Measurements from ENCODE around the gene PCDHB11.
"Not testable (repeated sequence)": the region's sequence is repeated elsewhere in the genome, so short reads cannot be mapped to it uniquely, and the experiment has no call there.

The PCDHB11 gene

GRCh38 chr5:141199359-141200235, at the start of gene PCDHB11:
Gene PCDHB11, plus strand, starts transcription at chr5:141199627. Its CDS starts 148 bp downstream, at chr5:141199775.
- no peak for DNase-seq (ENCODE audit: low spot score)
- in situ Hi-C loops (cut with MboI; ENCODE audit: low sequenced_read_pairs, unreplicated experiment) = no loop called here
- TF ChIP-seq CTCF (IDR thresholded peaks at IDR 0.05; ENCODE audit: borderline replicate concordance, control extremely low read depth, extremely low read depth, insufficient read depth, missing control alignments) = no peak

GRCh38 chr5:141149812-141150211, 49.6 kb upstream of the PCDHB11 start, which contains the start of gene PCDHB6:
Gene PCDHB6, plus strand, starts transcription at chr5:141150057. Its CDS starts 201 bp downstream, at chr5:141150258.
- no peak for DNase-seq (ENCODE audit: low spot score)
- TF ChIP-seq CTCF (IDR thresholded peaks at IDR 0.05; ENCODE audit: borderline replicate concordance, control extremely low read depth, extremely low read depth, insufficient read depth, missing control alignments) = no peak
- in situ Hi-C loops (cut with MboI; ENCODE audit: low sequenced_read_pairs, unreplicated experiment) = no loop called here

GRCh38 chr5:141150224-141150992, 49.0 kb upstream of the PCDHB11 start:
- in situ Hi-C loops (cut with MboI; ENCODE audit: low sequenced_read_pairs, unreplicated experiment) = no loop called here
- TF ChIP-seq CTCF (IDR thresholded peaks at IDR 0.05; ENCODE audit: borderline replicate concordance, control extremely low read depth, extremely low read depth, insufficient read depth, missing control alignments) = no peak
- DNase-seq (ENCODE audit: low spot score) = no peak

- in situ Hi-C loops (cut with MboI; ENCODE audit: low sequenced_read_pairs, unreplicated experiment) = no loop called here
- no peak for TF ChIP-seq CTCF (IDR thresholded peaks at IDR 0.05; ENCODE audit: borderline replicate concordance, control extremely low read depth, extremely low read depth, insufficient read depth, missing control alignments)
- no peak for DNase-seq (ENCODE audit: low spot score)
Measured at GRCh38 chr5:141150993-141151325, 48.5 kb upstream of the PCDHB11 start.

GRCh38 chr5:141151632-141152031, 47.8 kb upstream of the PCDHB11 start:
- DNase-seq (ENCODE audit: low spot score); in situ Hi-C loops (cut with MboI; ENCODE audit: low sequenced_read_pairs, unreplicated experiment): not testable (repeated sequence)

- in situ Hi-C loops (cut with MboI; ENCODE audit: low sequenced_read_pairs, unreplicated experiment); DNase-seq (ENCODE audit: low spot score): not testable (repeated sequence)
Measured at GRCh38 chr5:141152096-141152495, 47.3 kb upstream of the PCDHB11 start.

GRCh38 chr5:141155540-141156374, 43.7 kb upstream of the PCDHB11 start:
- no peak for TF ChIP-seq CTCF (IDR thresholded peaks at IDR 0.05; ENCODE audit: borderline replicate concordance, control extremely low read depth, extremely low read depth, insufficient read depth, missing control alignments)
- in situ Hi-C loops (cut with MboI; ENCODE audit: low sequenced_read_pairs, unreplicated experiment) = no loop called here
- no peak for DNase-seq (ENCODE audit: low spot score)

GRCh38 chr5:141157356-141157755, 42.1 kb upstream of the PCDHB11 start:
- in situ Hi-C loops (cut with MboI; ENCODE audit: low sequenced_read_pairs, unreplicated experiment); DNase-seq (ENCODE audit: low spot score): not testable (repeated sequence)

- in situ Hi-C loops (cut with MboI; ENCODE audit: low sequenced_read_pairs, unreplicated experiment); DNase-seq (ENCODE audit: low spot score): not testable (repeated sequence)
Measured at GRCh38 chr5:141157901-141158300, 41.5 kb upstream of the PCDHB11 start.
